GM12872 (cell line): ENCODE measurements around the gene C1orf50.

Experiments used
- TF ChIP-seq, protein P1 (sequence below): IDR thresholded peaks from 3 replicates; pipeline ENCODE4 v1.5.1; 2011; ENCODE audit warnings: low read depth, mild to moderate bottlenecking, low read length, moderate library complexity; ENCODE audit not compliant: insufficient read depth

C1orf50 gene

GRCh38 chr1:42768172-42768571, 1.1 kb downstream of the C1orf50 start:
- TF ChIP-seq, protein P1, sequence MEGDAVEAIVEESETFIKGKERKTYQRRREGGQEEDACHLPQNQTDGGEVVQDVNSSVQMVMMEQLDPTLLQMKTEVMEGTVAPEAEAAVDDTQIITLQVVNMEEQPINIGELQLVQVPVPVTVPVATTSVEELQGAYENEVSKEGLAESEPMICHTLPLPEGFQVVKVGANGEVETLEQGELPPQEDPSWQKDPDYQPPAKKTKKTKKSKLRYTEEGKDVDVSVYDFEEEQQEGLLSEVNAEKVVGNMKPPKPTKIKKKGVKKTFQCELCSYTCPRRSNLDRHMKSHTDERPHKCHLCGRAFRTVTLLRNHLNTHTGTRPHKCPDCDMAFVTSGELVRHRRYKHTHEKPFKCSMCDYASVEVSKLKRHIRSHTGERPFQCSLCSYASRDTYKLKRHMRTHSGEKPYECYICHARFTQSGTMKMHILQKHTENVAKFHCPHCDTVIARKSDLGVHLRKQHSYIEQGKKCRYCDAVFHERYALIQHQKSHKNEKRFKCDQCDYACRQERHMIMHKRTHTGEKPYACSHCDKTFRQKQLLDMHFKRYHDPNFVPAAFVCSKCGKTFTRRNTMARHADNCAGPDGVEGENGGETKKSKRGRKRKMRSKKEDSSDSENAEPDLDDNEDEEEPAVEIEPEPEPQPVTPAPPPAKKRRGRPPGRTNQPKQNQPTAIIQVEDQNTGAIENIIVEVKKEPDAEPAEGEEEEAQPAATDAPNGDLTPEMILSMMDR, result no peak

DNA sequence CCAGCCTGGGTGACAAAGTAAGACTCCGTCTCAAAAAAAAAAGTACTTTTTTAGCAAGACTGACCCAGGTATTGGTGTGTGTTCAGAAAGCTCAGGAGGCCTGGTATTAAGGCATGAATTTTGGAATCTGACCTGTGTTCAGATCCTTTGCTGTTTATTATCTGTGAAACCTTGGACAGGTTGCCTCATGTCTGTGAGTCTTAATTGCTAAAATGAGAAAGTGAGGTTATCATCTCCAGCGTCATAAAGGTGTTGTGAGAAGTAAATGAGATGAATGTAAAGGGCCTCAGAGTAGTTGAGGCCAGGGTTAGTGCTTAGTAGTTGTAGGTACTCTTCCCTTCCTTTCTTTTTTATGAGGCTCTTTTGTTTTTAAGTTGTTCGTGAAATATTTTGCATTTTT, 2.8 kb downstream of the C1orf50 start:
- TF ChIP-seq, protein P1, result no peak

GRCh38 chr1:42773420-42773819, 6.4 kb downstream of the C1orf50 start:
- TF ChIP-seq, protein P1, result no peak

DNA sequence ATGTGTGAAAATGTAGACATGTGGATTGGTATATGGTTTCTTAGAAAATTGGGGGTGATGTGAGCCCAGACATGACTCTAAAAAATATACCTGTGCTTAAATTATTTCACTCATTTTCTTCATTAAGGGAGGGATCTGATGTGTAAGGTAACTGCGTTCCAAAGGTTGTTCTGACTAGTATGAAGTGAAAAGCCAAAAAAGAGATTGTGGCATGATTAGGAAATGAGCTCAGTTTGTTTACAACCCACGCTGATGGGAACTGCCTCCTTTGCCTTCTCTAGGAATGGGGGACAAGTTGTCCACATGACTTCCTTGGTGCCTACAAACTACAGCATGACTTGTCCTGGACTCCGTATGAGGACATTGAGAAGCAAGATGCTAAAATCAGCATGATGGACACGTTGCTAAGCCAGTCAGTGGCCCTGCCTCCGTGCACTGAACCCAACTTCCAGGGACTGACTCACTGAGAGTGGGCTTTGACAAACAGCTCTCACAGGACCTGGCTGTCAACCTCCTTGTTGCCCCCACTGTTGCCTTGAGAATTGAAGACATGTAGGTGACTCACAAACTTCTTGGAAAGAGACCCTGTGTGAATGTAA, 8.0 kb downstream of the C1orf50 start:
- TF ChIP-seq, protein P1, result no peak

DNA sequence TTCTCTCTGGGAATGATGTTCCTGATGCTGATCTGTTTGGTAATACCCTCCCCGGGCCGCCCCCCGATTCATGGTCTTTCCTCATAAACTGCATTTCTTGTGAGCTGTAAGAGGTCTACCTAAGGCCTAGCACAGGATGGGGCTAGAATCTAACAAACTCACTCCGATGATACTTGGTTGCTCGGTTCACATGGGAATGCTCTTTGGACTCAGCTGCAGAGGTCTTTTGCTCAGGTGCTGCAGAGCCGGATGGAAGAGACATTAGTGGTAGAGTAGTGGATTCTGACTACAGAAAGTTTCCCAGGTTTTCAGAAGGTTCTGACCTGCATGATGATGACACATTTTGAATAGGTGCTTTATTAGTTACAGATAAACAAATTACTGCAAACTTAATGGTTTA, 9.5 kb downstream of the C1orf50 start:
- TF ChIP-seq, protein P1, result no peak

DNA sequence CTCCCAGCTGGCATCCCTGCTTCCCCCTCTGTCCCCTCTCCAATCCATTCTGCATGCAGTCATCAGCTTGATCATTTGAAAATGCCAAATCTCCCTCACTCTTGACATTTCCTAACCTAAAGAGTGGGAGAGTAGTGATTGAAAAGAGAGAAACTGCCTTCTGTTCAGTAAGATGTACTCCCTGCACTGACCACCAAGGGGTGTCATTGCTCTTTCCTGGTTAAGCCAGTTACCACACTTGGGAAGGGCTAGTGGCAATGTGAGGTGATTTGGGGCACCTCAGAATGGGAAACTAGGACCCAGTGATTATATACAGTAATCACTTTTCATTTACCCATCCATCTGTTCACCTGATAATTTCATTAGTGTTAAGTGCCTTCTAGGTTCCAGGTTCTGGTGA, 10.8 kb downstream of the C1orf50 start:
- TF ChIP-seq, protein P1, result peak; percentile 72

DNA sequence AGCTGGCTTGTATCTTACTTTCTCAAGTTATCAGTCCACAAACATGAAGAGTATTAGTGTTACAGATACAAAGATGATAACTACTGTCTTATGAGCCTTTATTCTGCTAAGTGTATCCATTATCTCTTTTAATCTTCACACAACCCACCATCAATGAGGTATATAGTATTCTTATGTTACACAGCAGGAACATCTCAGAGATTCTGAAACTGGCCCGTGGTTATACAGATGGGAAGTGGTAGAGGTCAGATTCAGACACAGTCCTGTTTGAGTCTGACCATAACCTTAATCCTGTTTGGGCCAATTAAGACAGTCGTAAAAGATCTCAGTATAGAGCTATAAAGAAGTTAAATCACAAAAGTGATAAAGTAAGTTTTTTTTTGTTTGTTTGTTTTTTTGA, 12.7 kb downstream of the C1orf50 start:
- TF ChIP-seq, protein P1, result no peak
